Astrocyte (in vitro differentiated cells and primary cell): ENCODE measurements around the gene IFT74. TPM values are rescaled to one million over a fixed set of nuclear protein-coding genes. Genes with fewer than 3 reads are reported as not detected.

Experiments used
- DNase-seq: peaks from one replicate; pipeline ENCODE4 v3.0.0-alpha.2; 2010; ENCODE audit warnings: low read depth
- FAIRE-seq: peaks from 2 replicates; lab custom pipeline; 2011; peaks lifted over from hg19 to GRCh38; lab: Jason Lieb, UNC
- H2AFZ ChIP-seq: 2 replicates; pipeline ENCODE4 v1.6.0; 2012; ENCODE audit warnings: low read depth, low read length, inconsistent platforms
- H3K27ac ChIP-seq: 2 replicates; pipeline ENCODE4 v1.5.1; 2011; ENCODE audit warnings: low read depth, low read length, inconsistent platforms
- H3K27me3 ChIP-seq: 2 replicates; pipeline ENCODE4 v1.6.0; 2011; ENCODE audit warnings: low read length, inconsistent platforms; ENCODE audit not compliant: insufficient read depth
- H3K36me3 ChIP-seq: 2 replicates; pipeline ENCODE4 v1.5.1; 2011; ENCODE audit warnings: low read length, inconsistent platforms; ENCODE audit not compliant: insufficient read depth
- H3K4me1 ChIP-seq: 2 replicates; pipeline ENCODE4 v1.5.1; 2011; ENCODE audit warnings: low read length, inconsistent platforms; ENCODE audit not compliant: insufficient read depth
- H3K4me2 ChIP-seq: 2 replicates; pipeline ENCODE4 v1.6.0; 2012; ENCODE audit warnings: low read length, inconsistent platforms
- H3K4me3 ChIP-seq: 2 replicates; pipeline ENCODE4 v1.5.1; 2011; ENCODE audit warnings: low read depth, mild to moderate bottlenecking, low read length, inconsistent platforms; ENCODE audit not compliant: insufficient read depth
- H3K79me2 ChIP-seq: 2 replicates; pipeline ENCODE4 v1.6.0; 2012; ENCODE audit warnings: mild to moderate bottlenecking, low read length, inconsistent platforms; ENCODE audit not compliant: insufficient read depth
- H3K9ac ChIP-seq: 2 replicates; pipeline ENCODE4 v1.6.0; 2012; ENCODE audit warnings: mild to moderate bottlenecking, low read length, inconsistent platforms
- H3K9me3 ChIP-seq: 2 replicates; pipeline ENCODE4 v1.5.1; 2012; ENCODE audit warnings: low read depth, mild to moderate bottlenecking, low read length, inconsistent platforms; ENCODE audit not compliant: insufficient read depth
- H4K20me1 ChIP-seq: 2 replicates; pipeline ENCODE4 v1.6.0; 2012; ENCODE audit warnings: low read length, inconsistent platforms; ENCODE audit not compliant: insufficient read depth
- H3K27ac Mint-ChIP-seq: one replicate; pipeline ENCODE4 v1.8.0; 2021; ENCODE audit warnings: mild to moderate bottlenecking, mixed read lengths; ENCODE audit not compliant: unreplicated experiment
- H3K27me3 Mint-ChIP-seq: one replicate; pipeline ENCODE4 v1.8.0; 2021; ENCODE audit warnings: low read depth, mixed read lengths; ENCODE audit not compliant: unreplicated experiment
- H3K36me3 Mint-ChIP-seq: one replicate; pipeline ENCODE4 v1.8.0; 2021; ENCODE audit warnings: low read depth, mixed read lengths; ENCODE audit not compliant: unreplicated experiment
- H3K4me1 Mint-ChIP-seq: one replicate; pipeline ENCODE4 v1.8.0; 2021; ENCODE audit warnings: low read depth, mixed read lengths; ENCODE audit not compliant: unreplicated experiment
- H3K4me3 Mint-ChIP-seq: one replicate; pipeline ENCODE4 v1.8.0; 2021; ENCODE audit warnings: mild to moderate bottlenecking, moderate library complexity, mixed read lengths; ENCODE audit not compliant: unreplicated experiment
- H3K9me3 Mint-ChIP-seq: one replicate; pipeline ENCODE4 v1.8.0; 2021; ENCODE audit warnings: mild to moderate bottlenecking, mixed read lengths; ENCODE audit not compliant: unreplicated experiment
- CTCF ChIP-seq: IDR thresholded peaks from 2 replicates; pipeline ENCODE4 v1.5.1; 2011; ENCODE audit warnings: low read depth, mild to moderate bottlenecking, inconsistent platforms, low read length, moderate library complexity; ENCODE audit not compliant: insufficient read depth
- EZH2 ChIP-seq: IDR thresholded peaks from 2 replicates; pipeline ENCODE4 v1.6.1; 2012; ENCODE audit warnings: mild to moderate bottlenecking, low read length, inconsistent platforms; ENCODE audit not compliant: insufficient read depth
- total RNA-seq: library from RNA; stranded (reverse); gene quantifications from 2 replicates; pipeline ENCODE4 v1.2.1, GENCODE V29; 2021

The IFT74 gene
- total RNA-seq, 1 donor from 2014 or later: 10.9 TPM

GRCh38 chr9:27043176-27043575 lies 87.0 kb downstream of the IFT74 start:
- H4K20me1 ChIP-seq: no peaks in the 10 kb centered on the region
- Mint-ChIP-seq H3K9me3 (no peaks in the 10 kb centered on the region), H3K27ac (no peak overlapping the region), H3K4me1 (no peaks in the 10 kb centered on the region), H3K4me3 (no peak overlapping the region), H3K36me3 (peaks cover 7% of the 10 kb centered on the region), H3K27me3 (no peaks in the 10 kb centered on the region)
- H3K4me1 ChIP-seq: no peaks in the 10 kb centered on the region
- H3K4me2 ChIP-seq: no peak overlapping the region
- H2AFZ ChIP-seq: no peak overlapping the region
- H3K36me3 ChIP-seq: no peaks in the 10 kb centered on the region
- DNase-seq (no peak), FAIRE-seq (no peak)
- H3K27me3 ChIP-seq: no peaks in the 10 kb centered on the region
- no peak overlapping the region for H3K9ac ChIP-seq
- no peak overlapping the region for H3K4me3 ChIP-seq
- no peaks in the 10 kb centered on the region for H3K79me2 ChIP-seq
- H3K27ac ChIP-seq: no peak overlapping the region
- TF ChIP-seq CTCF (no peak), EZH2 (no peak)
- no peaks in the 10 kb centered on the region for H3K9me3 ChIP-seq

GRCh38 chr9:27047136-27047535 lies 90.9 kb downstream of the IFT74 start:
- no peak overlapping the region for H3K4me2 ChIP-seq
- no peaks in the 10 kb centered on the region for H3K79me2 ChIP-seq
- no peak overlapping the region for H3K27ac ChIP-seq
- no peak overlapping the region for H3K9ac ChIP-seq
- no peaks in the 10 kb centered on the region for H3K4me1 ChIP-seq
- FAIRE-seq (no peak), DNase-seq (no peak)
- no peaks in the 10 kb centered on the region for H3K27me3 ChIP-seq
- H2AFZ ChIP-seq: no peak overlapping the region
- no peaks in the 10 kb centered on the region for H3K36me3 ChIP-seq
- H3K27ac Mint-ChIP-seq: no peak overlapping the region
- no peaks in the 10 kb centered on the region for H3K9me3 ChIP-seq
- H3K9me3 Mint-ChIP-seq: no peaks in the 10 kb centered on the region
- H3K4me3 ChIP-seq: no peak overlapping the region
- no peaks in the 10 kb centered on the region for H4K20me1 ChIP-seq
- H3K27me3 Mint-ChIP-seq: no peaks in the 10 kb centered on the region
- no peak overlapping the region for H3K4me3 Mint-ChIP-seq
- peaks cover 4% of the 10 kb centered on the region for H3K36me3 Mint-ChIP-seq
- H3K4me1 Mint-ChIP-seq: no peaks in the 10 kb centered on the region
- TF ChIP-seq EZH2 (no peak), CTCF (no peak)

GRCh38 chr9:27053369-27054022 lies 97.3 kb downstream of the IFT74 start:
- no peaks in the 10 kb centered on the region for H3K9me3 Mint-ChIP-seq
- DNase-seq (peak; percentile 27), FAIRE-seq (no peak)
- H3K27me3 Mint-ChIP-seq: no peaks in the 10 kb centered on the region
- H2AFZ ChIP-seq: no peak overlapping the region
- H3K36me3 Mint-ChIP-seq: peaks cover 4% of the 10 kb centered on the region
- no peaks in the 10 kb centered on the region for H3K27me3 ChIP-seq
- H3K27ac Mint-ChIP-seq: no peak overlapping the region
- H3K4me1 Mint-ChIP-seq: peaks cover 11% of the 10 kb centered on the region
- H3K4me1 ChIP-seq: no peaks in the 10 kb centered on the region
- no peak overlapping the region for H3K4me2 ChIP-seq
- no peak overlapping the region for H3K4me3 Mint-ChIP-seq
- no peaks in the 10 kb centered on the region for H3K79me2 ChIP-seq
- H3K36me3 ChIP-seq: peaks cover 3% of the 10 kb centered on the region
- TF ChIP-seq CTCF (no peak), EZH2 (no peak)
- no peak overlapping the region for H3K9ac ChIP-seq
- no peaks in the 10 kb centered on the region for H3K9me3 ChIP-seq
- no peaks in the 10 kb centered on the region for H4K20me1 ChIP-seq
- no peak overlapping the region for H3K27ac ChIP-seq
- no peak overlapping the region for H3K4me3 ChIP-seq
